ENCODE measurements around the gene SLX4IP. TPM values are rescaled to one million over a fixed set of nuclear protein-coding genes. Genes with fewer than 3 reads are reported as not detected.

Gene SLX4IP
- polyA plus RNA-seq, 3 donors, result 0.76 to 2.5 (median 1.1) TPM

- H4K20me1 ChIP-seq (ENCODE audit: insufficient read depth, low read length), result peaks cover 7% of the 10 kb centered on the region
- peaks cover 26 to 31% of the 10 kb centered on the region in 2 donors for H3K4me1 ChIP-seq (ENCODE audit: control insufficient read depth in 1 of 2, insufficient read depth in 2 of 2, low read length in 2 of 2)
- Mint-ChIP-seq H3K27me3 (ENCODE audit: low read depth in 3 of 3) (peaks cover 0 to 2% (median 2%) of the 10 kb centered on the region in 3 donors), H3K4me1 (peaks cover 36% of the 10 kb centered on the region), H3K36me3 (peaks cover 5 to 7% of the 10 kb centered on the region in 2 donors), H3K4me3 (no peak overlapping the region), H3K27ac (peak overlapping the region in 6 of 7 donors; percentile 6 to 85 (median 70)), H3K9me3 (peaks cover 0 to 1% (median 0%) of the 10 kb centered on the region in 7 donors)
- 86% methylated on average over 7 of the region's 8 CpGs for WGBS (ENCODE audit: insufficient coverage)
- no peak overlapping the region for H3K4me3 ChIP-seq (replicated peaks in 1 of 3; ENCODE audit: low read depth in 2 of 3, low read length in 3 of 3)
- peaks cover 0 to 7% of the 10 kb centered on the region in 2 donors for H3K36me3 ChIP-seq (replicated peaks in 1 of 2; ENCODE audit: control insufficient read depth in 1 of 2, insufficient read depth in 2 of 2, low read length in 2 of 2)
- H2AFZ ChIP-seq (ENCODE audit: insufficient read depth, low read depth, low read length, poor library complexity, severe bottlenecking), result no peak overlapping the region
- H3K9me3 ChIP-seq (replicated peaks in 1 of 2; ENCODE audit: control insufficient read depth in 1 of 2, insufficient read depth in 1 of 2, low read length in 2 of 2), result no peaks in the 10 kb centered on the region
- TF ChIP-seq, protein P1, sequence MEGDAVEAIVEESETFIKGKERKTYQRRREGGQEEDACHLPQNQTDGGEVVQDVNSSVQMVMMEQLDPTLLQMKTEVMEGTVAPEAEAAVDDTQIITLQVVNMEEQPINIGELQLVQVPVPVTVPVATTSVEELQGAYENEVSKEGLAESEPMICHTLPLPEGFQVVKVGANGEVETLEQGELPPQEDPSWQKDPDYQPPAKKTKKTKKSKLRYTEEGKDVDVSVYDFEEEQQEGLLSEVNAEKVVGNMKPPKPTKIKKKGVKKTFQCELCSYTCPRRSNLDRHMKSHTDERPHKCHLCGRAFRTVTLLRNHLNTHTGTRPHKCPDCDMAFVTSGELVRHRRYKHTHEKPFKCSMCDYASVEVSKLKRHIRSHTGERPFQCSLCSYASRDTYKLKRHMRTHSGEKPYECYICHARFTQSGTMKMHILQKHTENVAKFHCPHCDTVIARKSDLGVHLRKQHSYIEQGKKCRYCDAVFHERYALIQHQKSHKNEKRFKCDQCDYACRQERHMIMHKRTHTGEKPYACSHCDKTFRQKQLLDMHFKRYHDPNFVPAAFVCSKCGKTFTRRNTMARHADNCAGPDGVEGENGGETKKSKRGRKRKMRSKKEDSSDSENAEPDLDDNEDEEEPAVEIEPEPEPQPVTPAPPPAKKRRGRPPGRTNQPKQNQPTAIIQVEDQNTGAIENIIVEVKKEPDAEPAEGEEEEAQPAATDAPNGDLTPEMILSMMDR (IDR thresholded peaks at IDR 0.05), result no peak
- no peak overlapping the region for H3K9ac ChIP-seq (ENCODE audit: insufficient read depth, low read length, poor library complexity, severe bottlenecking)
- H3K79me2 ChIP-seq (ENCODE audit: insufficient read depth, low read length), result no peaks in the 10 kb centered on the region
- H3K4me2 ChIP-seq (replicated peaks; ENCODE audit: extremely low read depth, low read length, poor library complexity, severe bottlenecking), result no peak overlapping the region
- H3K27ac ChIP-seq (ENCODE audit: low read depth in 1 of 2, low read length in 2 of 2), result no peak overlapping the region
- no peaks in the 10 kb centered on the region for H3K27me3 ChIP-seq (ENCODE audit: control insufficient read depth in 2 of 2, insufficient read depth in 2 of 2, low read length in 2 of 2)
- intact Hi-C loops (cut with micrococcal nuclease), result no loop called here
- DNase-seq, result no peak
These were observed 116.9 kb downstream of the SLX4IP start for GRCh38 chr20:10551732-10552724.

DNA sequence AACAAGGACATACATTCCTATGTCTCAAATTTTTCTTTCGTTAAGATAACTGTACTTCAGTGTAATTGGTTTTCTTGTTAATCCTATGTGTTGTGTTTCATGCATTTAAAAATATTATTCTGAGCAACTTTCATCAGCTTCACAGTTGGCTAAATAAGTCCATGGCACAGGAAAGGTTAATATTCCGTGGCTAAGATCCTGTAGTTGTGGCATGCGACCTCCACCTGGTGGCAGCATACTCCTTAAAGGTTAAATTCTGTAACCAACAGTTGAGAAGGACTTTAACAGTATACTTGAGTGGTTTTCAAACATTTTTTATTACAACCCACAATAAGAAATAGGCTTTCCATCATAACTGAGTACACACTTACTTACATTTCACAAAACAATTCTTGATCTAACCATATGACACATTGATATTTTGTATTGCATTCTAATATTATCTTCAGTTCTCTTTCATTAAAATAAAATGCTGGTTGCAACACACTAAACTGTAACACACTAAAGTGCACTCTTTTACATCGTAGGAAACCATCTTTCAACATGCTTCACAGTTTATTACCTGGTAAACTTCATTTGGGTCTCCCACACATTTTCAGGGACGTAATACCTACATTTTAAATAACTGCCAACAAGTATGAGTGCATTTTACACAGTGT is 118.3 kb downstream of the SLX4IP start:
- H3K4me2 ChIP-seq (replicated peaks; ENCODE audit: extremely low read depth, low read length, poor library complexity, severe bottlenecking), result no peak overlapping the region
- 29% methylated on average over 1 of the region's 5 CpGs for WGBS (ENCODE audit: insufficient coverage)
- intact Hi-C loops (cut with micrococcal nuclease), result no loop called here

More for the DNA sequence above, 118.3 kb downstream of the SLX4IP start:
- Histone ChIP-seq H3K9me3 (replicated peaks in 1 of 2; ENCODE audit: control insufficient read depth in 1 of 2, insufficient read depth in 1 of 2, low read length in 2 of 2) (no peaks in the 10 kb centered on the region), H3K4me3 (replicated peaks in 1 of 3; ENCODE audit: low read depth in 2 of 3, low read length in 3 of 3) (no peak overlapping the region), H3K4me1 (ENCODE audit: control insufficient read depth in 1 of 2, insufficient read depth in 2 of 2, low read length in 2 of 2) (peaks cover 26 to 31% of the 10 kb centered on the region in 2 donors), H2AFZ (ENCODE audit: insufficient read depth, low read depth, low read length, poor library complexity, severe bottlenecking) (no peak overlapping the region), H3K36me3 (replicated peaks in 1 of 2; ENCODE audit: control insufficient read depth in 1 of 2, insufficient read depth in 2 of 2, low read length in 2 of 2) (peaks cover 0 to 17% of the 10 kb centered on the region in 2 donors), H3K79me2 (ENCODE audit: insufficient read depth, low read length) (no peaks in the 10 kb centered on the region), H3K9ac (ENCODE audit: insufficient read depth, low read length, poor library complexity, severe bottlenecking) (no peak overlapping the region), H3K27me3 (ENCODE audit: control insufficient read depth in 2 of 2, insufficient read depth in 2 of 2, low read length in 2 of 2) (no peaks in the 10 kb centered on the region), H4K20me1 (ENCODE audit: insufficient read depth, low read length) (peaks cover 7% of the 10 kb centered on the region), H3K27ac (ENCODE audit: low read depth in 1 of 2, low read length in 2 of 2) (no peak overlapping the region)
- Mint-ChIP-seq H3K27ac (no peak overlapping the region), H3K9me3 (peaks cover 0 to 1% (median 0%) of the 10 kb centered on the region in 7 donors), H3K4me3 (no peak overlapping the region), H3K27me3 (ENCODE audit: low read depth in 3 of 3) (no peaks in the 10 kb centered on the region), H3K4me1 (peaks cover 34% of the 10 kb centered on the region), H3K36me3 (peaks cover 15% of the 10 kb centered on the region in 2 donors)
- peak; percentile 17 to 36 (median 31) for DNase-seq
- TF ChIP-seq, protein P1 (IDR thresholded peaks at IDR 0.05), result peak; percentile 65

Data from CD14-positive monocyte (primary cell).